ENCODE measurements around the gene RBL1.
"Not testable (repeated sequence)": the region's sequence is repeated elsewhere in the genome, so short reads cannot be mapped to it uniquely, and the experiment has no call there.

The RBL1 gene, protein sequence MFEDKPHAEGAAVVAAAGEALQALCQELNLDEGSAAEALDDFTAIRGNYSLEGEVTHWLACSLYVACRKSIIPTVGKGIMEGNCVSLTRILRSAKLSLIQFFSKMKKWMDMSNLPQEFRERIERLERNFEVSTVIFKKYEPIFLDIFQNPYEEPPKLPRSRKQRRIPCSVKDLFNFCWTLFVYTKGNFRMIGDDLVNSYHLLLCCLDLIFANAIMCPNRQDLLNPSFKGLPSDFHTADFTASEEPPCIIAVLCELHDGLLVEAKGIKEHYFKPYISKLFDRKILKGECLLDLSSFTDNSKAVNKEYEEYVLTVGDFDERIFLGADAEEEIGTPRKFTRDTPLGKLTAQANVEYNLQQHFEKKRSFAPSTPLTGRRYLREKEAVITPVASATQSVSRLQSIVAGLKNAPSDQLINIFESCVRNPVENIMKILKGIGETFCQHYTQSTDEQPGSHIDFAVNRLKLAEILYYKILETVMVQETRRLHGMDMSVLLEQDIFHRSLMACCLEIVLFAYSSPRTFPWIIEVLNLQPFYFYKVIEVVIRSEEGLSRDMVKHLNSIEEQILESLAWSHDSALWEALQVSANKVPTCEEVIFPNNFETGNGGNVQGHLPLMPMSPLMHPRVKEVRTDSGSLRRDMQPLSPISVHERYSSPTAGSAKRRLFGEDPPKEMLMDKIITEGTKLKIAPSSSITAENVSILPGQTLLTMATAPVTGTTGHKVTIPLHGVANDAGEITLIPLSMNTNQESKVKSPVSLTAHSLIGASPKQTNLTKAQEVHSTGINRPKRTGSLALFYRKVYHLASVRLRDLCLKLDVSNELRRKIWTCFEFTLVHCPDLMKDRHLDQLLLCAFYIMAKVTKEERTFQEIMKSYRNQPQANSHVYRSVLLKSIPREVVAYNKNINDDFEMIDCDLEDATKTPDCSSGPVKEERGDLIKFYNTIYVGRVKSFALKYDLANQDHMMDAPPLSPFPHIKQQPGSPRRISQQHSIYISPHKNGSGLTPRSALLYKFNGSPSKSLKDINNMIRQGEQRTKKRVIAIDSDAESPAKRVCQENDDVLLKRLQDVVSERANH

DNA sequence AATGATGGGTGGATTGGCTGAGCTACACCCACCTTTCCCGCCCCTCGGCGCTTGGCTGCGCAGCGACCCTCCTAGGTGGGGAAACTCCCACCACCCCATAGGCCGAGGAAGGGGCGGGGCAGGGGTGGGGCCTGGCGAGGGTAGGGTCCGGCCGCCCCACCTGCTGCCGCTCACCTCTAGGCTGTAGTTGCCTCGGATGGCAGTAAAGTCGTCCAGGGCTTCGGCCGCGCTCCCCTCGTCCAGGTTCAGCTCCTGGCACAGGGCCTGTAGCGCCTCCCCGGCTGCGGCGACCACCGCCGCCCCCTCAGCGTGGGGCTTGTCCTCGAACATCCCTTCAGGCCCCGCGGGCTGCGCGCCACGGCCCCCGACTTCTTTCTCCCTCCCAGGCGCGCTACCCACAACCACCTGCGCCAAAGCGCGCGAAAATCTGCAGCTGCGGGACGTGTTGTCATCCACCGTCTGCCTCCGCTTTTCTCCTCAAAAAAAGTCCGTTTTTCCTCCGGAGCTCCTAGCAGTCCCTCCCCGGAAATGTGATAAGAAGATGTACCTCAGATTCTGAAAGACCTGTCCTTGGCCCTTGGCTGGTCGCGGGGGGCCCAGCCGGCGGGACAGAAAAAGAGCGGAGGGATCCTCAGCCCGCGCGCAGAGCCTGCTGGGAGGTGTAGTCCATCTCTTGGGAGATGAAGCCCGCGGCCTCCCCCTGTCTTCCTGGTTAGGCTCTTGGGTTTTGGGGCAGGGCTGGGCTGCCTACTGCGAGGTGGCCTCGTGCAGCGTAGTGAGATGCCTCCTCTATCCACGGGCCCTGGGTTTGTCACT is at the start of gene RBL1:
Gene RBL1, minus strand, starts transcription at position 399 of the 816 bp plus-strand sequence. Its CDS starts 69 bp downstream, at position 330.
- peak; percentile 91 for DNase-seq

DNA sequence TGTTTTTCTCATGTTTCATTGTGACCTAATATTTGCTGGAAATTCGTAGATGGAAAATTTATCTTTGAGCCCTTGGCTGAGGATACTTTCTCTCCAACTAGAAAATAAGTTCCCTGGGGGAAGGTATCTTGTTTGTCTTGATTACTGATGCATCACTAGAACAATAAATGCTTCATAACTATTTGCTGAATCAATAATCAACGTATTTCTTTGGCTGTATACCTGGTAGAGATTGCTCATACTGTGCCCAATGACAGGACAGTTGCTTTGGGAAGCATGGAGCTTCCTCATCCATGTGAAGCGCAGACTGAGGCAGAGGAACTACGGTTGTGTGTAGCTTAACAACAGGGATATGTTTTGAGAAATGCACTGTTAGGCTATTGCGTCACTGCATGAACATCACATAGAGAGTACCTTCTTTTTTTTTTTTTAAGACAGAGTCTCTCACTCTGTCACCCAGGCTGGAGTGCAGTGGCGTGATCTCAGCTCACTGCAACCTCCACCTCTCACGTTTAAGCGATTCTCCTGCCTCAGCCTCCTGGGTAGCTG is 49.1 kb upstream of the RBL1 start:
- no peak for DNase-seq

DNA sequence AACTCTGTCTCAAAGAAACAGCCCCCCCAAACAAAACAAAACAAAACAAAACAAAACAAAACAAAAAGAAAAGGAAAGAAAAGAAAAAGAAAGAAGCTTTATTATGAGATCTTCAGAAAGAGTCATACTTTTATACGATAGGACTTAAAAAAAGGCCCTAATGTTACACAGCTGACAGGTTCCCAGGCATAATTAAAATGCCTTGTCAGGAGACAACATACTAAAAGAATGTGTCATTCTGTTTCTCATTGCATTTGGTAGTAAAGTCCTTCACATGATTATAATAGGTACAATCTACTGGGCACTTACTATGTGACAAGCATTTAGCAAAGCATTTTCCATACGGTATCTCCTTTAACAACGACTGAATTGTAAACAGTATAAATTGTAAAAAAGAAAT is 46.9 kb upstream of the RBL1 start:
- no peak for DNase-seq

DNA sequence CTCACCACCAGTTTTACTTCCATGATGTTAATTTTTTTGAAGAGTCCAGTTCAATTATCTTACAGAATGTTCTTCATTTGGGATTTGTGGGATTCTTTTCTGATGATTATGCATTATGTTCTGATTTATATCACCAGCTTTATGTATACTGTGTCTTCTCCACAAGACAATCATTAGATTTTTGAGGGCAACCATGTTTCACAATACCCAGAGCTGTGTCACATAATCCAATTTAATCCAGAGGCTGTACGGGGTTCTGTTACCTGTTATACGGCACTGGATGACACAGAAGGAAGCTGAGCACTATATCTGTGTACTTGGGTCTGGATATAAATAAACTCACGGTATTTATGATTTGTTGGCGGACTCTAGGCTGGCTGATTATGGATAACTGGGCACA is 41.8 kb upstream of the RBL1 start:
- no peak for DNase-seq

DNA sequence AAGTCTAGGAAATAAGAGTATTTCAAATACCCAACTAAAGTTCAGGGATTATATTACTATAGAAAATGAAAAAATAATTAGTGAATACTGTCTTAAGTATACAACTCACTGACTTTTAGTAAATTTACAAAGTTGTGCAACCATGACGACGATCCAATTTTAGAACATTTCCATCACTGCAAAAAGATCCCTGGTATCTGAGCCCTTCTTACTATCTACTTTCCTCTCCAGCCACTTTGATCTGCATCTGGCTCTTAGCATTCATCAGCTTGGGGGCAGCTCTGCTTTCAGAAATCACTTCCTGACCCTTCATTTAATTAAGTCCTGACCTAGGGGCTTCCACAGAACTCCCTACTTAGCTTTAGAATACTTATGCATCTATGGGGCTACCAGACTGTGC is 38.2 kb upstream of the RBL1 start:
- DNase-seq = no peak

DNA sequence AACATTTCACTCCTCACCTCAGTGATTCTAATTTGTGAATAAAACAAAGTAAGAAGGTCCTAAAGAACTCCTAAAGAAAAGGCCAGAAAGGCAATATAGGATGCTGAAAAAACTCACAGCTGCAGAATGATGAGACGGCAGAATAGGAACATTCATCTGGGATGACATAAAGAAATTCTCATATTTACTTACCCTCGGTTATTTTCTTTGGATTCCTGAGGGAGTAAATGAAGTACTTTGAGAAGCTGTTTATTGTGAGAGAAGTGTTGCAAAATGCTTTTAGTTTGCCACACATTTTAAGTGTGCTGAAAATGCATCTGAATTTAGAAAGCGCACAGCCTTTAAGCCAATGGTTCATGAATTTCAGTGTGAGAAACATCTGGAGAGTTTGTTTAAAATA is 35.7 kb upstream of the RBL1 start:
- DNase-seq = no peak

DNA sequence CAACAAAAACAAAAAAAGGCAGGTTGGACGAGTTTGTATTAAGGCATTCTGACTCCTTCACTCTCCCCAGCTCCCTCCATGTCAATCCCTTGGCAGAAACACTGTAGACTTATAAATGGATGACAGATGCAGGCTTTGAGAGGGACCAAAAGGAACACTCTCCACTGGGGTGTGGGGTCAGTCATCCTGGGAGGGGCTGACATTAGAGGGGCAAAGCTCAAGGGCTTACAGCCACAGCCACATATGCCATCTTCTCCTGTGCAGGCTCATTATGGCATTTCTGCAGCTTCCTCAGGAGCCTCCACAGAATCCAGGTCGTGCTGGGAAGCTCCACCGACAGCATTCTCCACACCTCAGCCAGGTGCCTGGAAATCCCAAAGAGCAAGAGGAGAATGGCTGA is 33.0 kb upstream of the RBL1 start:
- DNase-seq = no peak

DNA sequence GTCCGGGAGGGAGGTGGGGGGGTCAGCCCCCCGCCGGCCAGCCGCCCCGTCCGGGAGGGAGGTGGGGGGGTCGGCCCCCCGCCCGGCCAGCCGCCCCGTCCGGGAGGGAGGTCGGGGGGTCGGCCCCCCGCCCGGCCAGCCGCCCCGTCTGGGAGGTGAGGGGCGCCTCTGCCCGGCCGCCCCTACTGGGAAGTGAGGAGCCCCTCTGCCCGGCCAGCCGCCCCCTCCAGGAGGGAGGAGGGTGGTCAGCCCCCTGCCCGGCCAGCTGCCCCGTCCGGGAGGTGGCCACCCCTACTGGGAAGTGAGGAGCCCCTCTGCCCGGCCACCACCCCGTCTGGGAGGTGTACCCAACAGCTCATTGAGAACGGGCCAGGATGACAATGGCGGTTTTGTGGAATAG is 30.5 kb upstream of the RBL1 start:
- not testable (repeated sequence) for DNase-seq

DNA sequence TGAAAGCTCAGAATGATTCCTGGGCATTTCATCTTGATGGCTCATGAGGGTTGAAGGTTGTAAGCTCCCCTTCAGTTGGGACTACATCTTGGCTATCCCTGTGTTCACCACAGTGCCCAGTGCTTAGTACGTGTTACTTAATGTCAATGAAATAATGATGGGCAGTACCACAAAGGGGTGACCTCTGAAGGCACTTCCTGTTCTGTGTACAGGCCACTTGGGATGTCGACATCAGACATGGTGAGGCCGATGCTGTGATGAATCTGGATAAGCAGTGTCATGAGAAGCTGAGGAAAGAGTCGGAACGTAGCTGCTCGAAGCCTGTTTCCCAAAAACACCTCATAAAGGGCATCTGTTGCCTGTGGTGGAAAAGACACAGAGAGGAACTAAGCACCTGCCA is 27.6 kb upstream of the RBL1 start:
- no peak for DNase-seq

DNA sequence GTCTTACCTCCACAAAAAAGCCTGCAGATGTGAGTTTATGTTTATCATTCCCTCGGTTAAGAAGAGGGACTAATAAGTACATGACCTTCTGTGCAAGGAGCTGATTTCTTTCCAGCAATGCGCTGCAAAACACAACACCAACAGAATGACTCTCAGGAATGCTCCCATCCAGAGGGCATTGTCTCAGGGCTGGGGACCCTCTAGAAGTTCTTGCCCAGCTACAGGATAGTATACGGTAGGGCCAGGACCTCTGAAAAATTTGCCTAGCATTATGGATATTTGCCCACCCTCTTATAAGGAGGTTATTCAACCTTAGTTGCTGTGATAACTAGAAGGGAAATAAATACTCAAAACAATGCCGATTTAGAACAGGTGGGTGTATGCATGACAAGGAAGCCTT is 24.7 kb upstream of the RBL1 start:
- no peak for DNase-seq

DNA sequence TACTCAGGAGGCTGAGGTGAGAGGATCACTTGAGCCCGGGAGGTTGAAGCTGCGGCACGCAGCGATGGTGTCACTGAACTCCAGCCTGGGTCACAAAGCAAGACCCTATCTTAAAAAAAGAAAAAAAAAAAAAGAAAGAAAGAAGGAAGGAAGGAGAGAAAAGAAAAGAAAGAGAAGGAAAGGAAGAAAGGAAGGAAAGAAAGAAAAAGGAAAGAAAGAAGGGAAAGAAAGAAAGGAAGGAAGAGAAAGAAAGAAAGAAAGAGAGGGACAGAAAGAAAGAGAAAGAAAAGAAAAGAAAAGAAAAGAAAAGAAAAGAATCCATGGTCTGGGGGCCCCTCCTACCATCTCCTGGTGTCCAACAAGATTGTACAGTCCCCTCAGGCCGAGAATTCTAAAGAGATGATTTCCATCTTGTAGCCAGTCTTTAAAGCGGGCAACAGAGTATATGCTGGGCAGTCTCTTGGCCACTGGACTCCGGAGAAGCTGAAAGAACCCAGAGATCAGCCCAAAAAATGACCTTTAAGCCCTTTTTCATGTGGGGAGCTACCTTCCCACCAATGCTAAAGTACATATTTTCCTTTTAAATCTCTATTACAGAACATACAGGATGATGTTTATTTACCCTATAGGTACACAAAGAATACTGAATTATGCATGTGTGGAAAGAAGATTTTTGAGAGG is 23.7 kb upstream of the RBL1 start:
- DNase-seq = no peak

DNA sequence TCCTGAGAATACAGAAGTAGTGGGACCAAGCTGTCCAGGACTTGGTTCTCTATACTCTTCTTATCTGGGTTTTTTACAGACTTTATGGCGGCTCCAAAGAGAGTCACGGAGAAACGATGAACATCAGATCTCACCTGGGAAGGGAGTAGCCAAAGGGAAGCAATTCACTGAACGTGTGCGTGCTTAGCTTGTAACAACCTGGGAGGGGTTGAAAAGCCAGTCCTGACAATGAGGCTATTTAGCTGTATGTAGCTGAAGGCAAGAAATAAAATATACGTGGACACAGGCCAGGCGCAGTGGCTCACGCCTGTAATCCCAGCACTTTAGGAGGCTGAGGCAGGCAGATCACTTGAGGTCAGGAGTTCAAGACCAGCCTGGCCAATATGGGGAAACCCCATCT is 18.2 kb upstream of the RBL1 start:
- no peak for DNase-seq

DNA sequence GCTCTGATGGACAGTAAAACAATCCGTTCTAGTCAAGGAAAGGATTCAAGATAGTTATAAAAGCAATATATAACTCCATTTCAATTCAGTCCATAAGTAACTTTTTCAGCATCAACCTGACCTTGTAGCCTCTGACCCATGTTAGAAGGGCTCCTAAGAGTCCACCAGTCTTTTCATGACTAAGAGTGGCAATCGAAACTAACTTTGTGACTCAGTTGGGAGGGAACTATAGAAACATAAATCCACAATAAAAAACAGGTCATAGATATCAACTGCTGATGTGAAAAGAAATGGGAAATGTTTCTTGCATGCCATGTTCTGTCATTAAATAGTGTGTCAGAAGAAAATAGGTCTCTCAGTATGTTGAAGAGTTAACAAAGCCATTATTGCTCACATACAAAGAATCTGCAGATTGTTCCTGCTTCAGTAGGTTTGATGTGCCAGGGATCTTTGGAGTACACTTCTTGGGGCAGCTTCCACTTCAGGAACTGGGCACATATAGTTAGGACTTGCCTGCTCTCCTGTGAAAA is 16.2 kb upstream of the RBL1 start:
- no peak for DNase-seq

DNA sequence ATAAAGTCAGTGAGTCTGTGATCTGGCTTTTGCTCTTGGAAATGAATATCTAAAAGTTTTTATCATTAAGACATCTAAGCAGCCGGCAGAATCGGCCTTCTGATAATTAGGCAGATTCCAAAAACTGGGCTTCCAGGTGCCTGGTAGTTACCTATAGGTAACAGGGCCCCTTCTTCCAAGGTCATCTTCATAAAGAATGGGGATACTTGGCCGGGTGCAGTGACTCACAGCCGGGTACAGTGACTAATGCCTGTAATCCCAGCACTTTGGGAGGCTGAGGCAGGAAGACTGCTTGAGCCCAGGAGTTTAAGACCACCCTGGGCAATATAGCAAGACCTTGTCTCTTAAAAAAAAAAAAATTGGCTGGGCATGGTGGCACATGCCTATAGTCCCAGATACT is 12.9 kb upstream of the RBL1 start:
- no peak for DNase-seq

DNA sequence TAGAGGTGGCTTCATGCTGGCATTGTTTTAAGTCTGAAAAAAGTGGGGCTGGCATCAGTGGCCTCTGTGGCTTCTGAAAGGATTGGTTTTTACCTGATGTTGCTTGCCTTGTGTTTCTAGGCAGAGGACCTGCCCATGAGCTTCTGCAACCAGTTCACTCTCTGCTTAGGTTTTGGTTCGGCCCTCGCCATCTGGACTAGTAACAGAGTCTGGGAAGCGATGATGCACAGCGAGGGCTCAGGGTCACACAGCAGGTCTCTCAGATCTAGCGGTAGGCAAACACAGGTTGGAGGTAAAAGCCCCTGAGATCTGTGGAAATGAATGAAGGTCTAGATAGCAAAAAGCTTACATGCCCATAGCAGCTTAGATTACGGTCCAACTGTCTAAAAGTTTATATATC is 6.8 kb upstream of the RBL1 start:
- DNase-seq = no peak

DNA sequence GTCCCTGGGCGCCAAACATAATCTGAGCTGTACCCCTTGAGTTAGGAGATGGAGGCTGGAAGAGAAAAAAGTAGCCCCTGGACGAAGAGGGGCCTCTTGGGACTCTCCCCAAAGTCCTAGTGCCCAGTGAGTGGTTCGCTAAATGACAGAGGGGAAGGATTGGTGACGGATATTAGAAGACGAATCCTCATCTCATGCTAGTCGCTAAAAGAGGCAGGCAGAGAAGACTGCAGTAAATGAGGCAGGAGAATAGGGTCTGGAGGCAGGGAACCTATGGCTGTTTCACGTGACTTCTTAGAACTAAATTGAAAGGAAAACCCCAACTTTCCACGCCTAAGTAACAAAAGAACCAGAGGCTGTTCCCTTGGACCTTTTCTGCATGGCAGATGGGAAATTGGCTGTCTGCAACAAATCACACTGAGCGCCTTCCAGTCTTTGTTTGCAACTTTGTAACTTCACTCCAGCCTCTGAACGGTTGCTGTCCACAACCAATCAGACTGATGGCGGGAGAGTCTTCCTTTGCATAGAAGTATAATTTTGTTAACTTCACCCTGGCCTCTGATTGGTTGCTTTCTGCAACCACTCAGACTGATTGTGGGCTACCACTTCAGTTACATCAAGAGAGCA is 731 bp upstream of the RBL1 start:
- no peak for DNase-seq

DNA sequence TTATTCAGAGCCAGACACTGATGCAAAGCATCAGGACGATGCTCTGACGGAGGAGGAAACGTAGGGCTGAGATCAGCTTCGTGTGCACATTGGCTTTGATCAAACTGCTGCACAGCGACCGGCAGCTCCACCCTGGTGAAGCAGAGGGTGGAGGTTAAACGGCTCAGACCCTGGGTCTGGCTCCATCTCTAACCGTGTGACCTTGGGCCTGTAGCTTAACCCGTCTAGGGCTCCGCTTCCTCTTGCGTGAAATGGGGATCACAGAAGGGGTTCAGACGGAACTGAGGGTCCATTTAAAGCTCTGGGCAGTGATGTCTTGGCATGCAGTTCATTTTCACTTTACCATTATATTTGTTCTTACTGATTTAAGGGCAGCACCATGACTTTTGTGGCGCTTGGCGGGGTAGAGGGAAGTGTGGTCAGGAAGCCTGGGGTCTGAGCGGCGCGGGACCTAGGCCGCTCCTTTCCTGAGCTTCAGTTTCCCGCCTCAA is 644 bp downstream of the RBL1 start:
- no peak for DNase-seq

DNA sequence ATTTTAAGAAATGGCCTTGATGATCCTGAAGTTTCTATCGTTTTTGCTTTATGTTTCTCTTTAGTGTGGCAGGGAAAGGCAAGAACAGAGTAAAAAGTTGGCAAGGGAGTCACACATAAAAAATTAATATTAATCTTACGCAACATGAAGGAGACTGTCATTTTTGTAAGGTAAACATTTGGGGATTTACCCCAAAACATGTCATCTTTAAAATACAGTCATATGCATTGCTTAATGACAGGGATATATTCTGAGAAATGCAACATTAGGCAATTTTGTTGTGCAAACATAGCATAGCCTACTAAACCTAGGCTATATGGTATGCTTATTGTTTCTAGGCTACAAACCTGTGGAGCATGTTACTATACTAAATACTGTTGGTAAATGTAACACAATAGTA is 5.4 kb downstream of the RBL1 start:
- DNase-seq = no peak

DNA sequence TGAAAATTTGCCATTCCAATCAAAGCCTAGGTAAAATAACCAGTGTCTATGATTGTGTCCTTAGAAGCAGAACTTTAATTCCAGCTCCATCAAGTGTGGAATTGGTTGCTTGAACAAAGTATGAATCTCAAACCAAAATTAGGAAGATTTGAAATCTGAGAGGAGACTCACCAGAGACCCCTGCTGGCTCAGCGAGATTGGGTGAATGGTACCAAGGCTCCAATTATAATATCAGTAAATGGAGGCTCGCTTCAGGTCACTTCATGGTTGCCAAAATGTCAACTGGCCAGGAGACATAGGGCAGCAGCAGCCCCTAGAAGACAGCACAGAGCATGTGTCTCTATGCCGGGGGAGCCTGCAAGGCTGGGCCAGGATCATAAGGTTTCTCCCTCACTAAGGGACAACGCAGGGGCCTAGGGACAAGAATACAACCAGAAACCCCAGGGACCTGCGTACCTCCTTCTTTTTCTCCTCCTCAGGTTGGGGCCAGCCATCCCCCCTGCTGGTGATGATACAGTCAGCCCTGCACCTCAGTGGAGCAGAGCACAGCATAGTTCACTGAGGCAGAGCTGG is 14.0 kb downstream of the RBL1 start:
- no peak for DNase-seq

DNA sequence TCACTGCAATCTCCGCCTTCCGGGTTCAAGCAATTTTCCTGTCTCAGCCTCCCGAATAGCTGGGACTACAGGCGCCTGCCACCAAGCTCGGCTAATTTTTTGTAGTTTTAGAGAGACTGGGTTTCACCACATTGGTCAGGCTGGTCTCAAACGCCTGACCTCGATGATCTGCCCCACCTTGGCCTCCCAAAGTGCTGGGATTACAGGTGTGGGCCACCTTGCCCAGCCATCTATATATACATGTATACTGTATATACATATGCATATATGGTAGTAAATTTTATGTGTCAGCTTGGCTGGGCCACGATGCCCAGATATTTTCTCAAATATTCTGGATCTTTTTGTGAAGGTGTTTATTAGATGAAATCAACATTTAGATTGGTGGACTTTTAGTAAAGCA is 18.8 kb downstream of the RBL1 start:
- DNase-seq = no peak

All from DMS 273 treated with DMSO at 0.1 percent for 48 hours (cell line).